Daoy (cell line): ENCODE measurements around the gene ARHGEF17. TPM values are rescaled to one million over a fixed set of nuclear protein-coding genes. Genes with fewer than 3 reads are reported as not detected.

Source experiments
- DNase-seq: peaks from one replicate; pipeline ENCODE4 v3.0.0-alpha.2; 2015; ENCODE audit warnings: low read depth
- total RNA-seq: library from RNA; depleted of rRNA; stranded (reverse); fragments of >200 nt; shearing (Covaris generic); gene quantifications from 2 replicates; pipeline ENCODE4 v1.2.3, GENCODE V29; 2014

Gene ARHGEF17
- total RNA-seq, 1 experiment from 2014 or later: 4.7 TPM

DNA sequence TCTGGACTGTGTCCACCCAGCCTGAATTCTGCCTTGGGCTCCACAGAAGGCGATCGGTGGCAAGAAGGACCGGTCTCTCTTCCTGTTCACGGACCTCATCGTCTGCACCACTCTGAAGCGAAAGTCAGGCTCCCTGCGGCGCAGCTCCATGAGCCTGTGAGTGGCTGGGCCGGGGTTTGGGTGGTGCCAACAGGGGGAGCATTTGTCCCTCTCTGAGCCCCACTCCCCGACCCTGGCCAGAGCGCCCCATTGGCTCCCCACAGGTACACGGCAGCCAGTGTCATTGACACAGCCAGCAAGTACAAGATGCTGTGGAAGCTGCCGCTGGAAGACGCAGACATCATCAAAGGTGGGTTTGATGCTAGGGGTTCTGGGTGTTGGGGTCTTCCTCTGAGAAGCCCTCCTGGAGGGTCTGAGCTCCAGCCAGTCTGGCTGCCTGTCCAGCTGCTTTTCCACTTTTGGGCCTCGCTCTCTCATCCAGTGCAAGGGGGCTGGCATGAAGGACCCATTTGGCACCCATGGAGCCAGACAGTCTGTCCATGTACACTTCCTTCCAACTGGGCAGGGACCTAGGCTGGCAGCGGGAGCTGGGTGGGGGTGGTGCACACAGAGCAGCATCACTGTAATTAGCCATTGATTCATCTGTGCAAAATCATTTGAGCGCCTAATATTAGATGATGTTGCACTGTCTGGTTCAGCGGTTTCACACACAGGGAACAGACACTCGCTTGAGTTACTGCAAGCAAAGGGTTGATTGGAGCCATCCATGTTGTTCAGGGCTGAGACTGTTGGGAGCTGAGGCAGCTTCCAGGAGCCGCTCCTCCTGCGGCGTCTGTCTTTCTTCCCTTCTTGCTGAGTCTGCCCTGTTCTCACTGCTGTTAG, 49.1 kb downstream of the ARHGEF17 start:
- DNase-seq: no peak

DNA sequence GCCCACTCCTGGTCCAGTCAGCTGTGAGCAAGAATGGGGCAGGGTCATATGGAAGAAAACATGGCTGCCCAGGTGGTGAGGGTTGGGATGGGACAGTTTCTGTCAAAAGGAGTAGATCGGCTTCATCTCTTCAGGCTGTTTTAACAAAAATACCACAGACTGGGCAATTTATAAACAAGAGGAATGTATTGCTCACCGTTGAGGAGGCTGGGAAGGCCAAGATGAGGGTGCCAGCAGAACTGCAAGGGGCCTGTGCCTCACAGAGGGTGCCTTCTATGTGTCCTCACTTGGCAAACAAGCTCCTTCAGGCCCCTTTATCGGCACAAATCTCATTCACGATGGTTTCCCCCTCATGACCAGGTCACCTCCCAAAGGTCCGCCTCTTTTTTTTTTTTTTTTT, 50.0 kb downstream of the ARHGEF17 start:
- no peak for DNase-seq

DNA sequence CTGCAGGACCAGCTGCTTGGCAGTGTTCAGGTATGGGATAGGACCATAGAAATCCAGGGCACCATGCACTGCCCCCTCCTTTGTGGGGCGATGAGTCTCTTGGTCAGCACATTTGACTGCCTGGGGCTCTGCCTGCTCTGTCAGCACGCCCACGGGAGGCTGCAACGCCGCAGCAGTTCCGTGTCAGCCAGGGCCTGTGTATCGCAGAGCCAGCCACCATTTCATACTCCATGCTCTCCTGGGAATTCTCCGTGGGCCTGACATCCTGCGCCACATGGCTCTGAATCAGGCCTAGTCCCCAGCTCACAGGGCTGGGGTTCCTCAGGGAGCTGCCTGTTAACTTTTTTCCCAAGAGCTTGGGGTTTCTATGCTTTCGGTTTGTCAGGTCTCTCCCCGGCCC, 51.3 kb downstream of the ARHGEF17 start:
- DNase-seq: no peak

DNA sequence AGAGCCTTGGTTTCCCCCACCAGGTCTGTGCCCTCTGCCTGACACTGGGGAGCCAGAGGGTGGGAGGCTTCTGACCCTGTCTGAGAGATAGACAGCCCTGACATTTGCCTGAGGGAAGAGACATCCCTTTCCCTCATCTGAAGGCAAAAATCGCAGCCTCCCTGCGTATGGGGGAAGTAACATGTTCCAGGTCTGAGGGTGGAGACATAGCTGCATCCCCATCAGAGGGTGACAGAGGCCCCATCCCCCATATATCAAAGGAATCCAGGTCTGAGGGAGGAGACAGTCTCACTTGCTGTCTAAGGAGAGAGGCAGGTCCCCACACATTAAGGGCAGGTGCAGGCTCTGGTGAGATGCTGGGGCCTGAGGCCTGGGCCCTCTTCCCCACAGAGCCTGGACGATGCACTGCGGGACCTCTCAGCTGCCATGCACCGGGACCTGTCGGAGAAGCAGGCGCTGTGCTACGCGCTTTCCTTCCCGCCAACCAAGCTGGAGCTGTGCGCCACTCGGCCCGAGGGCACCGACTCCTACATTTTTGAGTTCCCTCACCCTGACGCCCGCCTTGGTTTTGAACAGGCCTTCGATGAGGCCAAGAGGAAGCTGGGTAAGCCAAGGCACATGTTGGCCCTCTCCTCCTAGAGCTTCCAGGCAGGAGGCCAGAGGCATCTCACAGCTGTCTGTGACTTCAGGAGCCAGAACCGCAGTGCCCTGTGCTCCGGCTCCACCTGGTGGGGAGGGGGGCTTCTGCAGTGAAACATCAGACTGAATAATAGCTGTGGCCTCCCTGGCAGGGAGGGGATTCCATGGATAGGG, 52.1 kb downstream of the ARHGEF17 start:
- peak; percentile 33 for DNase-seq

DNA sequence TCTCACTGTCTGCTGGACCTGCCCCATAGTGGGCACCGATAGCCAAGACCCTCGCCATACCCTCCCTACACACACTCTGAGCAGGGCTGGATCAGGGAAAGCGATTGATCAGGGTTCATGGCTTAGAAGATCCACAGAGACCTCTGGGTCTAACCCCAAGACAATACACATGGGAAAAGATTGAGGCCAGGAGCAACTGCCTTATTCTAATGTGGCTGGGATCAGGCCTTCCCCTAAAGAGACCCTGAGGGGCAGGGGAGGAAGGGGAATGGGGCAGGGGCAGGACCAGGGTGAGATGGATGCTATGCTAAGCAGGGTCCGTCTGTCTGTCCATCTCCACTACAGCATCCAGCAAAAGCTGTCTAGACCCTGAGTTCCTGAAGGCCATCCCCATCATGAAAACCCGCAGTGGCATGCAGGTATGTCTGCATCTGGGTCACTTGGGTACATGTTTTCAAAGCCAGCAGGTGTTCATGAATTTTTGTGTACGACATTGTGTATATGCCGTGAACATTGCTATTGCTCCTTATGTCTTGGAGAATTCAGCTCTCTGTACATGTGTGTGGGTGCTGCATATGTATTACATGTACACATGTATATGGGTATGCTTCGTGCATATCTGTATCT, 52.8 kb downstream of the ARHGEF17 start:
- DNase-seq: no peak

DNA sequence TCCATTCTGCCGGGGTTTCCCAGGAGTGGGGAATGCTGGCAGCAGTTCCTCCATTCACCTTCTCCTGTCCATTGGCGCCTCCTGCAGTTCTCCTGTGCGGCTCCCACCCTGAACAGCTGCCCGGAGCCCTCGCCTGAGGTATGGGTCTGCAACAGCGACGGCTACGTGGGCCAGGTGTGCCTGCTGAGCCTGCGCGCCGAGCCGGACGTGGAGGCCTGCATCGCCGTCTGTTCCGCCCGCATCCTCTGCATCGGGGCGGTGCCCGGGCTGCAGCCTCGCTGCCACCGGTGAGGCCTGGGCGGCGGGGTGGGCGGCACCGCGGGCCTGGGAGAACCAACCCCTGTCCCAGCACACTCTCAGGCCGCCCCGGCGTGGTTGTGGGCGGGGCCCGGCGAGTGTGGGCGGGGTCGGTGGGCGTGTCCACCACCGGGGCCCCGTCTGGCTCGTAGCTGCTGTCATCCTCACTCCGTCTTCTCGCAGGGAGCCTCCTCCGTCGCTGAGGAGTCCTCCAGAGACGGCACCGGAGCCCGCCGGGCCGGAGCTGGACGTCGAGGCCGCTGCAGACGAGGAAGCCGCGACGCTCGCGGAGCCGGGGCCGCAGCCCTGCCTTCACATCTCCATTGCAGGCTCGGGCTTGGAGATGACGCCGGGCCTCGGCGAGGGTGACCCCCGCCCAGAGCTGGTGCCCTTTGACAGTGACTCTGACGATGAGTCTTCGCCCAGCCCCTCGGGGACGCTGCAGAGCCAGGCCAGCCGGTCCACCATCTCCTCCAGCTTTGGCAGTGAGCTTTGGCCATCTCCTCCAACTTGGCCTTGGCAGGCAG, 54.1 kb downstream of the ARHGEF17 start:
- DNase-seq: no peak

DNA sequence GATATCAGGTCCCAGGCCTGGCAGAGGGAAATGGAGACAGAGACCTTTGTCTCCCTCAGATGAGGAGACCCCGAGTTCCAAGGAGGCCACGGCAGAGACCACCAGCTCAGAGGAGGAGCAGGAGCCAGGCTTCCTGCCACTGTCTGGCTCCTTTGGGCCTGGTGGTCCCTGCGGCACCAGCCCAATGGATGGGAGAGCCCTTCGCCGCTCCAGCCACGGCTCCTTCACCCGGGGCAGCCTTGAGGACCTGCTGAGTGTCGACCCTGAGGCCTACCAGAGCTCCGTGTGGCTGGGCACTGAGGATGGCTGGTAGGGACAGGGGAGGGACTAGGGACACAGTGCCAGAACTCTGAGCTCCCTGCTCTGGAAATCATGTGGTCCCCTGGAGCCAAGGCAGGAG, 55.1 kb downstream of the ARHGEF17 start:
- no peak for DNase-seq

DNA sequence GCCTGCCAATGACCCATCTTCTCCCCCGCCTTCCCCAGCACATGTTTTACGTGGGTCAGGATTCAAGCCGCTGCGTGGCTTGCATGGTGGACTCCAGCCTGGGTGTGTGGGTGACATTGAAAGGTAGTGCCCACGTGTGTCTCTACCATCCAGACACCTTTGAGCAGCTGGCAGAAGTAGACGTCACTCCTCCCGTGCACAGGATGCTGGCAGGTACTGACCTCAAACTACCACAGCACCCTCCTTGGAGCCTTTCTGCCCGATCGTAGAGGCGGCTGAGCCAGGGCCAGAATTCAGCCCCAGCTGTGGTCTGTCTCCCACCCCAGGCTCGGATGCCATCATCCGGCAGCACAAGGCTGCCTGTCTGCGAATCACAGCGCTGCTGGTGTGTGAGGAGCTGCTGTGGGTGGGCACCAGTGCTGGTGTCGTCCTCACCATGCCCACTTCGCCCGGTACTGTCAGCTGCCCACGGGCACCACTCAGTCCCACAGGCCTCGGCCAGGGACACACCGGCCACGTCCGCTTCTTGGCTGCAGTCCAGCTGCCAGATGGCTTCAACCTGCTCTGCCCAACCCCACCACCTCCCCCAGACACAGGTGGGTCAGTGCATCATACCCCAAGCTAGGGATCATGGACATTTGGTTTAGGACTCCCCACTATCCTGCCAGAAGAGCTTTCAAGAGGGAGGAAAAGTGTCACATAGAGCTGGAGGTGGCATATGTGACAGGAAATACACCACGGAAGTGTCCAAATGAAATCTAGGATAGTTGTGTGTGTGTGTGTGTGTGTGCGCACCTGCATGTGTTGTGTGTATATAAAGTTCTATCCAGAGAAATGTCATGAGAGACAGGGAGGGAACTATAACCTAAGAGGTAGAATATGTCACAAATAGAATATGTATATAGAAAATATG, 57.5 kb downstream of the ARHGEF17 start:
- no peak for DNase-seq

DNA sequence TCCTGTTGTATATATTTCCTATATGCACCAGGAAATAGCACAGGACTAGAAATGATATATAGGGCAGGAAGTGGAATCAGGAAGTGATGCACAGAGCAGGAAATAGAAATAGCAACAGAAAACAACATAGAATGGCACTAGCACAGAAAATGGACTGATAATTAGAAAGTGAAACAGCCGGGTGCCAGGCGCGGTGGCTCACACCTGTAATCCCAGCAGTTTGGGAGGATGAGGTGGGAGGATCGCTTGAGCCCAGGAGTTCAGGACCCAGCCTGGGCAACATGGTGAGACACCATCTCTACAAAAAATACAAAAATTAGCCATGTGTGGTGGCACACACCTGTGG, 58.2 kb downstream of the ARHGEF17 start:
- no peak for DNase-seq

DNA sequence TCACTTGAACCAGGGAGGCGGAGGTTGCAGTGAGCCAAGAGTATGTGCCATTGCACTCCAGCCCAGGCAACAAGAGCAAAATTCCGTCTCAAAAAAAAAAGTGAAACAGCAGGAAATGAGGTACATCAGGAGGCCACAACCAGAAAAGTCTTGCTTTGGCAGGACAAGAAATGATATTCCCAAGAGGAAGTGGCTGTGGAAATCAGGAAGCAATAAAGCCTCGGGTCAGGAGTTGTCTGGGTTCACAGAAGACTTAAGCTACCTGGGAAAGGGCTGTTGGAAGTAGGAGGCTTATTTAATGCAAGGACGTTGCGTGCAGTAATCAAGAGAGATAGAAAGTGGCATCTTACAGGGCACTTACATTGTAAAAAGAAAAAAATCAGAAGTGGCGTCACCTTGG, 58.9 kb downstream of the ARHGEF17 start:
- DNase-seq: no peak

DNA sequence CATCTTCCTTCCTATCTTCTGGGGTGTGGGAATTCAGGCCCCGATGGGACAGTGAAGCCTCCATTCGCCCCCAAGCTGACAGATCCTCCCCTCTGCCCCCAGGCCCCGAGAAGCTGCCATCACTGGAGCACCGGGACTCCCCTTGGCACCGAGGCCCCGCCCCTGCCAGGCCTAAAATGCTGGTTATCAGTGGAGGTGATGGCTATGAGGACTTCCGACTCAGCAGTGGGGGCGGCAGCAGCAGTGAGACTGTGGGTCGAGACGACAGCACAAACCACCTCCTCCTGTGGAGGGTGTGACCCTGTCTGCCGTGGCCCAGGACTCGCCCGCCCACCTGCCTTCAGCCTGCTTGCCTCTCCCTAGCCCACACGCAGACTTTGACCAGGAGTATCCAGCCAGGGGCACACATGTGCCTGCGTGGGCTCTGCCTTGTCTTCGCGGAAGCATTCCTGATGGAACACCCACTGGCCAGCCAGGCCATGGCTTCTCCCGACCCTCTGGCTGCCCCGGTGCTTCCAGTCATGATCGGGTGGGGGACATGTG, 59.5 kb downstream of the ARHGEF17 start:
- no peak for DNase-seq

DNA sequence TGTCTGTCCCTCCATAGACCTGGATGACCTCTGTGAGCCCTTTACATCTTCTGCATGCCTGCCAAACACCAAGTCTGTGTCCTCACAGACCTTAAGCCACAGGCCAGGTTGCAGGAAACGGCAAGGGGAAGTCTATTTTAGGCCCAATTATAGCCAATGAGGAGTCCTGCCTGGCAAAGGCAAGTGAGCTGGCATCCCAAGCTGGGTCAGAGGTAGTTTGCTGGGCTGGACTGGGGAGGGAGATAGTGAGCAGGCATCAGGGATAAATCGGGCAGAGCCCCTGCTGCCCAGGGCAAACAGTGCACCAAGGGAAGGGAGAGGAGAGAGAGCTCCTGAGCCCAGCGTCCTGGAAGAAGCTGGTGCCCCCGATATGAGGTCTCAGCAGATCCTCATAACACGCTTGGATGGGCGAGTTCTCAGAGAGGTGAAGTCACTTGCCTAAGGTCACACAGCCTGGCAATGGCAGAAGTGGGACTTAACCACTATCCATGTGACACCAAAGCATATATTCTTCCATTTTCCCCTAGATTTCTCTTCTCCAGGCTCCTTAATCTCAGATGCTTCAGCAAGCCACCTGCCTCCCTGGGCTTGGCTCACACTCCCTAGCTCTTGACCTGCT, 64.4 kb downstream of the ARHGEF17 start:
- DNase-seq: peak; percentile 42

DNA sequence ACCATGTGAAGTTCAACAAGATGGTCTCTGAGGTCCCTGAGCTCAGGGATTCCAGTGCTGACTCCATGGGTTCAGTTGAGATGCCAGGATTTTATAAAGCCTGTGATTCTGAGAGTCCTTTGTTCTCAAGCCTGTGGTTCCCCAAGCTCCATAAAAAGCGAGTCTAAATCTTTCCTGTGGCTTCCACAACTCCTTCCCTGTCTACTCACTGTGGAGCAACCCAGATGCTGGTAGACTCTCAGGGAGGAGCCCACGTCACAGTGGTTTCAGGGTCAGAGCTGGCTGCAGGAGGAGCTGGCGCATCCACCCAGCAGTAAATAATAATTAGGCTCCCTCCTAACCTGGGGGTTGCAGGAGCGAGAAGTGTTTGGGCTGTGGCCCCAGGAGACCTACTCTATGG, 66.1 kb downstream of the ARHGEF17 start:
- no peak for DNase-seq

DNA sequence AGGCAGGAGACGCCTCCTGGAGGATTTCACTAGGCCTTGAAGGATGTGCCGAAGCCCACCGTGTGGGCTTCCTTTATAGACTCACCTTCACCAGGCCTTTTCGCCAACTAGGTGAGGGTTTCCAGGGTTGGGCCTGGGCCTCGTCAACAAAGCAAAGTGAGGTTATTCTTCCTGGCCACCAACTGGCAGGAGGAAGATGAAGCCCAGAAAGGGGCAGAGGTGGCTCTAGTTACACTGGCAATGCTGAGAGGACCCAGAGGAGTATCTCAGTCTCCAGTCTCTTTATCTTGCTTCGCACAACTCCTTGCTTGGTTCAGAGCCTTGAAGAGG, 67.7 kb downstream of the ARHGEF17 start:
- DNase-seq: no peak

DNA sequence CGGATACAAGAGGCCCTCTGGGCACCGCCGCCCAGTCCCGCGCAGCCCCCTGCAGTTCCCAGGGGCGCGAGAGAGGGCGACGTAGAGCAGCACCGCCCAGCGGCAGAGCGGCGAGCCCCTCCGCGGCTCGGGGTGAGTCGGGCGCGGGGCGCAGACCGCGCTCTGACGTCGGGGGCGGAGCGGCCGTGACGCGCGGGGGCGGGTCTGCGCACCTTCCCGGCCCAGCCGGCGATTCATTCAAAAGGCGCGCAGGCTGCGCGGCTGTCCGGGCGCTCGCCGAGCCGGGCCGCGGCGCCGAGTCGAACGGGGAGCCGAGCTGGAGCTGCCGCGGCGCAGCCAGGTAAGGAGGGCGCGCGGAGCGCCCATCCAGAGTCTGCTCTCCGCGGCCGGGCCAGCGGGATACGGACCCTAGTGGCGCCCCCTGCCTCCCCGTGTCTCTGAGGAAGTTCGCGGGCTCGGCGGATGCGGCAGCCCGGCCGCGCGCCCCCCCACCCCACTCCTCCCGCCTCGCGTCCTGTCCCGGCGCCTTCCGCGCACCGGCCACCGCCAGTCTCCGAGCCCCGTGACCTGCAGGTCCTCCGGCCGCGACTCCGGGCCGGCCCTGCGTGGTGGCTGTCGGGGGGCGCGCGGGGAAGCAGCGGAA, 68.2 kb downstream of the ARHGEF17 start, which contains the start of gene RELT:
TSS of gene RELT (plus strand) at position 240 of the 643 bp plus-strand sequence. CDS start 12,738 bp downstream, outside the sequence.
- DNase-seq: peak; percentile 95

DNA sequence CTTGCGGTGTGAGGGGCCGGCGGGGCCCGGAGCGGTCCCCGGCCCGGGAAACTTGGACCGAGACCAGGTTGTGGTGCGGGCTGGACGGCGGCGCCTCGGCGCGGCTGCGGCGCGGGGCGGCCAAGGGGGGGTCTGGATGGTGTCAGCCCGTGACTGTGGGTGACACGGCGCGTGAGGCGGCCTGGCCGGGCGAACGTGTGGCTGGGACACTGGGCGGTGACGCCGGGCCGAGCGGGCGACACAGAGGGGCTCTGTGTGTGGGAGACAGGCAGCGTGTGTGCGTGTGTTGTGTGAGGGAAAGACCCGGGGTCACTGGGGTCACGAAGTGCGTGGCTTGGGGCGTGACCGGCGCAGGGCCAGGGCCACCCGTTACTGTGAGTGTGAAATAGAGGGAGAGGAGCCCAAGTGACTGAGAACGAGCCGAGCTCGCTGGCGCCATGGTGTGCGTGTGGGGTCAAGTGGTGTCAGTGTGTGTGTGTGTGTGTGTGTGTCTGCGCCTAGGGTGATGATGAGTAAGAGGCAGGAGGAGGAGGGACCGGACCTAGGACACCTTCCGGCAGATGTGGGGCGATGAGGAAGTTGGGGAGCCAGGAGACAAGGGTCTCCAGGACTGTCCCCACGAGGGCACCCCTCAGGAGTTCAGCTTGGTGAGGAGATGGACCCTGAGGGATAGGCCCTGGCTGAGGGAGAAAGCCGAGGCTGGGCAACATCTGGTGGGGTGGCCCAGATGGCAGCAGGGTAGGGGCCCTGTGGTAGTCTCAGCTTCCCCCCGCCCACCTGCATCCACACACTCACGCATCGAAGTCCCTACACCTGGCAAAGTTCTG, 68.9 kb downstream of the ARHGEF17 start:
- peak; percentile 72 for DNase-seq

DNA sequence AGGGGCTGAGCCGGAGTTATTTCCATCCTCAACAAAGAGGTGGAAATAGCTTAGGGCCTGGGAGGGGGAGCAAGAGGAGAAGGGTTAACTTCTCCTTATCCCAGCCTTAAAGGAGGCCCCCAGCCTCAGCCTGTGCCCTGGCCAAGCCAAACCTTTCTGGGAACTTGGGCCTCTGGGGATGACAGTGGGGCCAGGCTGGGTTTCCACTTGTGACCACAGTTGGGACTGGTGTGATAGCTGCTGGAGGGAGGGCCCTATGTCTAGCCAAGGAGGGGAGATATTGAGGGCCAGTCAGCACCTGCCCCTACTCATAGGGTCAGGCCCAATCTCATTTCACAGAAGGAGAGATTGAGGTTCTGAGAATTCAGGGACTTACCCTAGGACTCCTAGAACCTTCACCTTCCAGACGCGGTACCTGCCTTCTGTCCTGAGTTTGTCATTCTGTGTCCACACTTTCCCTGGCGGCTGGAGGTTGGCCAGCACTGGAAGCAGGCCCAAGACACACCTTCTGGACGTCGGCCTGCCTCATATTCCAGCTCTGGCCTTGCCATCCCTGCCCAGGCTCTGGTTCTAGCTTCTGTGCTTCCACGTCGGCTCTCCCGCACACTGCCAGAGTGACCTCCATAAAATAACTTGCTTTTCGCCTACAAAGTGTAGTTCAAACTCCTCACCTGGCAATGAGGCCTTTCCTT, 71.3 kb downstream of the ARHGEF17 start:
- no peak for DNase-seq

DNA sequence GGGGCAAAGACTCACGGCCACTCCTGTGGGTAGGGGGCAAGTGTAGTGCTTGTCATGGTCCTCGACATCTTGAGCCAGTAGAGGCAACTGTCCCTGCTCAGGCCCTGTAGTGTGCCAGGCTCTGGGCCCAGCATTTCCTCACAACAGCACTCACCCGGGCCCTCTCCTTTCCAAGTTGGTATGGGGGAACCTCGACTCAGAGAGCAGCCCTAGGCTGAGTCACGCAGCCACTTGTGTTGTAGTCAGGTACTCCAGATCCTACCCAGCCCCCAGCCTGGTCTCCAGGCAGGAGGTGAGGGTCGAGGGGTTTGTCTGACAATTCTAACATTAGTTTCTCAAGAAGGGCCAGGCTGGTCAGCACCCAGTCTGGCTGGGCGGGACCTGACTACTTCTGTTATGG, 72.3 kb downstream of the ARHGEF17 start:
- DNase-seq: no peak
